HCT116 (cell line): ENCODE data around the gene CRHR1. TPM values are rescaled to one million over a fixed set of nuclear protein-coding genes. Genes with fewer than 3 reads are reported as not detected.

Experiments used
- ATAC-seq: fragments of 200-7000 bp; cut with Tn5 transposase; 2 replicates; pipeline ENCODE4 v1.9.1; 2020; ENCODE audit warnings: mild to moderate bottlenecking, moderate library complexity
- BruUV-seq: library from RNA; stranded (reverse); fragments of 400-500 nt; replicated peaks from 2 replicates; lab custom pipeline; 2021; lab: Mats Ljungman, UMichigan
- CTCF ChIA-PET: fragments of 300-600 bp; sonication (Branson Sonifier 250); formaldehyde crosslinking; loops from one replicate; lab custom pipeline; 2021; ENCODE audit warnings: antibody characterized with exemption; lab: Charles Lee
- POLR2A ChIA-PET: fragments of 300-600, 350-600 bp; sonication (Branson Sonifier 250); formaldehyde crosslinking; loops from one replicate; lab custom pipeline; 2021; ENCODE audit warnings: antibody characterized with exemption; lab: Charles Lee
- RAD21 ChIA-PET, 2 experiments: fragments of 300-600 bp; sonication (Branson Sonifier 250); formaldehyde crosslinking; loops; one replicate each; lab custom pipeline; 2023; ENCODE audit warnings: low total read pairs in 2 of 2; ENCODE audit not compliant: uncharacterized antibody in 2 of 2, unreplicated experiment in 2 of 2, low non-redundant PET in 1 of 2; lab: Charles Lee
- DNase-seq: peaks from one replicate; pipeline ENCODE4 v3.0.0-alpha.2; 2010; ENCODE audit warnings: low read depth, low spot score
- H2AFZ ChIP-seq: fragments of 200-600 bp; shearing (Covaris generic), sonication (generic); 2 replicates; pipeline ENCODE4 v1.6.1; 2017; ENCODE audit warnings: low read depth, mixed run types, mixed read lengths, antibody characterized with exemption, low read length; ENCODE audit not compliant: poor library complexity, severe bottlenecking
- H3K27ac ChIP-seq: 2 replicates; pipeline ENCODE4 v1.5.1; 2012; ENCODE audit warnings: low read depth, low read length
- H3K27me3 ChIP-seq: fragments of 200-600 bp; sonication (generic); 2 replicates; pipeline ENCODE4 v1.6.1; 2016; ENCODE audit warnings: mixed run types, low read length, mixed read lengths; ENCODE audit not compliant: insufficient read depth
- H3K36me3 ChIP-seq, 2 experiments: fragments of 200-500 bp in 1 of 2; fragments of 200-600 bp in 1 of 2; sonication (Bioruptor generic) in 1 of 2; sonication (generic) in 1 of 2; 2 replicates each; pipeline versions ENCODE4 v1.5.1 to v1.6.1; 2014 to 2016; ENCODE audit warnings: low read length in 2 of 2, inconsistent platforms in 1 of 2, mixed read lengths in 1 of 2, mixed run types in 1 of 2; ENCODE audit not compliant: insufficient read depth in 2 of 2, control insufficient read depth in 1 of 2
- H3K4me1 ChIP-seq, 2 experiments: fragments of 200-600 bp in 1 of 2; sonication (generic) in 1 of 2; 2 replicates each; pipeline versions ENCODE4 v1.5.1 to v1.6.1; 2012 to 2017; ENCODE audit warnings: low read length in 2 of 2, inconsistent platforms in 1 of 2, mild to moderate bottlenecking in 1 of 2, mixed read lengths in 1 of 2, mixed run types in 1 of 2, moderate library complexity in 1 of 2; ENCODE audit not compliant: insufficient read depth in 2 of 2, control insufficient read depth in 1 of 2
- H3K4me2 ChIP-seq: fragments of 200-600 bp; sonication (generic); 2 replicates; pipeline ENCODE4 v1.6.1; 2017; ENCODE audit warnings: mixed run types, low read length, mixed read lengths
- H3K4me3 ChIP-seq, 2 experiments: fragments of 200-600 bp in 1 of 2; sonication (generic) in 1 of 2; replicated peaks in 1 of 2; 2 replicates each; pipeline ENCODE4 v1.5.1; 2011 to 2016; ENCODE audit warnings: low read length in 2 of 2, control low read depth in 1 of 2, low read depth in 1 of 2, mild to moderate bottlenecking in 1 of 2, mixed read lengths in 1 of 2, mixed run types in 1 of 2
- H3K79me2 ChIP-seq: fragments of 200-600 bp; sonication (generic); 2 replicates; pipeline ENCODE4 v1.6.1; 2017; ENCODE audit warnings: mild to moderate bottlenecking, mixed run types, low read length, moderate library complexity, mixed read lengths; ENCODE audit not compliant: insufficient read depth
- H3K9ac ChIP-seq: fragments of 200-600 bp; sonication (generic); 2 replicates; pipeline ENCODE4 v1.6.1; 2016; ENCODE audit warnings: low read length, mixed read lengths
- H3K9me2 ChIP-seq: fragments of 200-600 bp; sonication (generic), shearing (Covaris generic); 2 replicates; pipeline ENCODE4 v1.6.1; 2017; ENCODE audit warnings: mixed run types, mild to moderate bottlenecking, moderate library complexity; ENCODE audit not compliant: insufficient read depth
- H3K9me3 ChIP-seq, 2 experiments: fragments of 200-500 bp in 1 of 2; fragments of 200-600 bp in 1 of 2; sonication (Bioruptor generic) in 1 of 2; sonication (generic) in 1 of 2; 2 replicates each; pipeline ENCODE4 v1.6.1; 2014 to 2017; ENCODE audit warnings: low read length in 2 of 2, mixed read lengths in 2 of 2, inconsistent platforms in 1 of 2, low read depth in 1 of 2, mild to moderate bottlenecking in 1 of 2, mixed run types in 1 of 2, moderate library complexity in 1 of 2; ENCODE audit not compliant: control insufficient read depth in 1 of 2, insufficient read depth in 1 of 2
- H4K20me1 ChIP-seq: fragments of 200-600 bp; sonication (generic), shearing (Covaris generic); 2 replicates; pipeline ENCODE4 v1.6.1; 2017; ENCODE audit warnings: mixed run types, mild to moderate bottlenecking, moderate library complexity; ENCODE audit not compliant: insufficient read depth
- CEBPB ChIP-seq: IDR thresholded peaks from 2 replicates; pipeline ENCODE4 v1.6.1; 2012; ENCODE audit warnings: low read depth
- EGR1 ChIP-seq: IDR thresholded peaks from 2 replicates; pipeline ENCODE4 v1.6.1; 2012; ENCODE audit warnings: low read depth
- EZH2 ChIP-seq: fragments of 200-600 bp; sonication (generic); IDR thresholded peaks from 2 replicates; pipeline ENCODE4 v1.6.1; 2017; ENCODE audit warnings: antibody characterized with exemption, mixed run types
- FOSL1 ChIP-seq: IDR thresholded peaks from 2 replicates; pipeline ENCODE4 v1.6.1; 2012; ENCODE audit warnings: low read depth
- JUND ChIP-seq: IDR thresholded peaks from 2 replicates; pipeline ENCODE4 v1.6.1; 2012
- POLR2A ChIP-seq: IDR thresholded peaks from 2 replicates; pipeline ENCODE4 v1.7.0; 2011; ENCODE audit warnings: borderline replicate concordance; ENCODE audit not compliant: insufficient read depth, insufficient read length; ENCODE audit errors: extremely low read depth
- RAD21 ChIP-seq: IDR thresholded peaks from 2 replicates; pipeline ENCODE4 v1.6.1; 2012; ENCODE audit warnings: low read depth, mild to moderate bottlenecking
- SRF ChIP-seq: IDR thresholded peaks from 2 replicates; pipeline ENCODE4 v1.6.1; 2012; ENCODE audit warnings: low read depth
- TCF7L2 ChIP-seq: IDR thresholded peaks from 2 replicates; pipeline ENCODE4 v1.7.0; 2011; ENCODE audit warnings: borderline replicate concordance, inconsistent platforms; ENCODE audit not compliant: insufficient read depth, insufficient read length; ENCODE audit errors: extremely low read depth
- ZFX ChIP-seq: fragments of 450-650 bp; IDR thresholded peaks from 2 replicates; pipeline ENCODE4 v1.6.1; 2017
- ZNF274 ChIP-seq: fragments of 200-500 bp; sonication (Bioruptor generic); IDR thresholded peaks from 2 replicates; pipeline ENCODE4 v1.6.1; 2014; ENCODE audit warnings: mild to moderate bottlenecking, low read depth, low read length, inconsistent platforms
- intact Hi-C: fragments of 100-400 bp; cut with micrococcal nuclease; formaldehyde crosslinking; loops from 2 replicates; pipeline ENCODE4 v1.10.0; 2022
- total RNA-seq: library from RNA; stranded (reverse); gene quantifications from one replicate; pipeline ENCODE4 v1.2.1, GENCODE V29; 2021; ENCODE audit not compliant: unreplicated experiment
- TF ChIP-seq, protein P1 (sequence below): IDR thresholded peaks from 2 replicates; pipeline ENCODE4 v1.6.1; 2011; ENCODE audit warnings: mild to moderate bottlenecking, low read length, moderate library complexity; ENCODE audit not compliant: insufficient replicate concordance; ENCODE audit errors: extremely low read depth
- TF ChIP-seq, protein P2 (sequence below): IDR thresholded peaks from 2 replicates; pipeline ENCODE4 v1.6.1; 2012; ENCODE audit warnings: low read depth
- TF ChIP-seq, protein P3 (sequence below): IDR thresholded peaks from 2 replicates; pipeline ENCODE4 v1.6.1; 2012

The CRHR1 gene
- total RNA-seq, 1 experiment from 2014 or later, result 0.12 TPM

DNA sequence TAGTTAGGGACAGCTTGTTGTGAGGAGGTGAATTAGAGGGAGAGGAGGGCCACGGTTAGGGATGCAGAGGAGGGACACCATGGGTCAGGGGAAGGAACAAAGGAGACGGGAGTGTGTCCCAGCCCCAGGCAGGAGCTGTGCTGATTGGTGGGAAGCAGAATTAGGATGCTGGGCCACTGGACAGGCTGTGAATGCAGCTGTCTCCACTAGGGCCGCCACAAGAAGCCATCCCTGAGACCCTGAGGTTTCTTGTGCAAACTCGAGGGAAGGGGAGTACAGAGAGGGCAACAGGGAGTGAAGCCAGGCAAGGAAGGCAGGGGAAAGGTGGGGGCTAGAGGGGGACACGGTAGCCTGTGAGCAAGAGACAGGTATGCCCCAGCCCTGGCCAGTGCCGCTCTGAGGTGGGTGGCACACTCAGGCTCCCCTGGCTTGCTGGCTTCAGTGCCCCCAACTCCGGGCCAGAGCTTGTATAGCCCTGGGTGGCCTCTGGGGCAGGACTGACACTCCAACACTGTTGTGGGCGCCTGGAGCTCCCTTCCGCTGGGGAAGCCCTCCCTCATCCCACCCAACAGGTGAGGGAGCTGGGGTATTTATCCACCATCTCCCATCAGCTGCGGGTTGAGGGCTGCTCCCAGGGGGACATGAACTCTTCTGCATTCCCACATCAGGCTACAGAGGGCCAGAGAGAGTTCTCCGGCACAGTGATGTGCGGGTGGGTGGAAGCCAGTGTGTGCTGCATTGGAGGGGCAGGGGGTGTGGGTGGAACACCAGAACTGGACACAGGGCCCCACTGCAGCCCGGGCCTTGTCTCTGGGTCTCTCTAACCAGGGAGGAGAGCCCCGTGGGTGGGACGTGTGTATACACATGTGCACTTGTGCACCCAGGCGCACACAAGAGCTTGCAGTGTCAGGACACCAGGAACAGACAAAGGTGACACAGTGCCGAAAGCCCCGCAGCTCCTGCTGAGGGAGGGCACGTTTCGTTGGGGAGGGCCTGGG lies 52.2 kb downstream of the CRHR1 start:
- POLR2A ChIA-PET, result no interaction called here
- no TSS peak for BruUV-seq
- no peaks in the 10 kb centered on the region for H3K9me2 ChIP-seq
- no peak overlapping the region for H3K4me2 ChIP-seq
- H3K27ac ChIP-seq, result no peak overlapping the region
- no peak overlapping the region for H3K9ac ChIP-seq
- no peaks in the 10 kb centered on the region for H3K9me3 ChIP-seq
- CTCF ChIA-PET, result interaction anchor here (1.1 to 10.6 kb wide), 3 partner anchors 10 to 195 kb away, joined by 4 to 163 read pairs (median 5); no protein-coding TSS in a partner anchor
- H3K79me2 ChIP-seq, result no peaks in the 10 kb centered on the region
- RAD21 ChIA-PET, result interaction anchor here (1.0 to 1.3 kb wide), 2 partner anchors 196 kb away, joined by 3 read pairs; no protein-coding TSS in a partner anchor
- no peak for DNase-seq
- H3K4me1 ChIP-seq, result peaks cover 0 to 7% of the 10 kb centered on the region in 2 experiments; a peak in 2 of 4 replicates
- no peak for TF ChIP-seq ZFX
- TF ChIP-seq, protein P1, sequence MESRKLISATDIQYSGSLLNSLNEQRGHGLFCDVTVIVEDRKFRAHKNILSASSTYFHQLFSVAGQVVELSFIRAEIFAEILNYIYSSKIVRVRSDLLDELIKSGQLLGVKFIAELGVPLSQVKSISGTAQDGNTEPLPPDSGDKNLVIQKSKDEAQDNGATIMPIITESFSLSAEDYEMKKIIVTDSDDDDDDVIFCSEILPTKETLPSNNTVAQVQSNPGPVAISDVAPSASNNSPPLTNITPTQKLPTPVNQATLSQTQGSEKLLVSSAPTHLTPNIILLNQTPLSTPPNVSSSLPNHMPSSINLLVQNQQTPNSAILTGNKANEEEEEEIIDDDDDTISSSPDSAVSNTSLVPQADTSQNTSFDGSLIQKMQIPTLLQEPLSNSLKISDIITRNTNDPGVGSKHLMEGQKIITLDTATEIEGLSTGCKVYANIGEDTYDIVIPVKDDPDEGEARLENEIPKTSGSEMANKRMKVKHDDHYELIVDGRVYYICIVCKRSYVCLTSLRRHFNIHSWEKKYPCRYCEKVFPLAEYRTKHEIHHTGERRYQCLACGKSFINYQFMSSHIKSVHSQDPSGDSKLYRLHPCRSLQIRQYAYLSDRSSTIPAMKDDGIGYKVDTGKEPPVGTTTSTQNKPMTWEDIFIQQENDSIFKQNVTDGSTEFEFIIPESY, result no peak
- TF ChIP-seq EGR1, result no peak
- TF ChIP-seq, protein P2, sequence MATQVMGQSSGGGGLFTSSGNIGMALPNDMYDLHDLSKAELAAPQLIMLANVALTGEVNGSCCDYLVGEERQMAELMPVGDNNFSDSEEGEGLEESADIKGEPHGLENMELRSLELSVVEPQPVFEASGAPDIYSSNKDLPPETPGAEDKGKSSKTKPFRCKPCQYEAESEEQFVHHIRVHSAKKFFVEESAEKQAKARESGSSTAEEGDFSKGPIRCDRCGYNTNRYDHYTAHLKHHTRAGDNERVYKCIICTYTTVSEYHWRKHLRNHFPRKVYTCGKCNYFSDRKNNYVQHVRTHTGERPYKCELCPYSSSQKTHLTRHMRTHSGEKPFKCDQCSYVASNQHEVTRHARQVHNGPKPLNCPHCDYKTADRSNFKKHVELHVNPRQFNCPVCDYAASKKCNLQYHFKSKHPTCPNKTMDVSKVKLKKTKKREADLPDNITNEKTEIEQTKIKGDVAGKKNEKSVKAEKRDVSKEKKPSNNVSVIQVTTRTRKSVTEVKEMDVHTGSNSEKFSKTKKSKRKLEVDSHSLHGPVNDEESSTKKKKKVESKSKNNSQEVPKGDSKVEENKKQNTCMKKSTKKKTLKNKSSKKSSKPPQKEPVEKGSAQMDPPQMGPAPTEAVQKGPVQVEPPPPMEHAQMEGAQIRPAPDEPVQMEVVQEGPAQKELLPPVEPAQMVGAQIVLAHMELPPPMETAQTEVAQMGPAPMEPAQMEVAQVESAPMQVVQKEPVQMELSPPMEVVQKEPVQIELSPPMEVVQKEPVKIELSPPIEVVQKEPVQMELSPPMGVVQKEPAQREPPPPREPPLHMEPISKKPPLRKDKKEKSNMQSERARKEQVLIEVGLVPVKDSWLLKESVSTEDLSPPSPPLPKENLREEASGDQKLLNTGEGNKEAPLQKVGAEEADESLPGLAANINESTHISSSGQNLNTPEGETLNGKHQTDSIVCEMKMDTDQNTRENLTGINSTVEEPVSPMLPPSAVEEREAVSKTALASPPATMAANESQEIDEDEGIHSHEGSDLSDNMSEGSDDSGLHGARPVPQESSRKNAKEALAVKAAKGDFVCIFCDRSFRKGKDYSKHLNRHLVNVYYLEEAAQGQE, result no peak
- no peak for TF ChIP-seq RAD21
- no peak for TF ChIP-seq ZNF274
- TF ChIP-seq POLR2A, result no peak
- no peak for TF ChIP-seq TCF7L2
- TF ChIP-seq SRF, result no peak
- TF ChIP-seq, protein P3, sequence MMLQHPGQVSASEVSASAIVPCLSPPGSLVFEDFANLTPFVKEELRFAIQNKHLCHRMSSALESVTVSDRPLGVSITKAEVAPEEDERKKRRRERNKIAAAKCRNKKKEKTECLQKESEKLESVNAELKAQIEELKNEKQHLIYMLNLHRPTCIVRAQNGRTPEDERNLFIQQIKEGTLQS, result no peak
- no peak for TF ChIP-seq EZH2
- TF ChIP-seq CEBPB, result no peak
- no peak for TF ChIP-seq JUND
- TF ChIP-seq FOSL1, result no peak
- no peaks in the 10 kb centered on the region for H4K20me1 ChIP-seq
- H3K36me3 ChIP-seq, result no peaks in the 10 kb centered on the region
- H2AFZ ChIP-seq, result no peak overlapping the region
- peak; percentile 21; the same call in 1 of the 2 replicates for ATAC-seq
- H3K4me3 ChIP-seq, result no peak overlapping the region
- no peaks in the 10 kb centered on the region; the same call in 1 of the 2 replicates for H3K27me3 ChIP-seq
- intact Hi-C loops, result no loop called here
